RPMI7951 (cell line): ENCODE data around the gene G0S2. TPM values are rescaled to one million over a fixed set of nuclear protein-coding genes. Genes with fewer than 3 reads are reported as not detected.
A peak's percentile ranks its signal among the peaks of the same experiment; 100 is the strongest.

ENCODE experiments used
- DNase-seq: peaks from one replicate; pipeline ENCODE4 v3.0.0-alpha.2; 2012; ENCODE audit warnings: low read depth
- total RNA-seq: library from RNA; depleted of rRNA; stranded (reverse); fragments of >200 nt; shearing (Covaris generic); gene quantifications from 2 replicates; pipeline ENCODE4 v1.2.3, GENCODE V29; 2014

Gene G0S2
- total RNA-seq, 1 experiment from 2014 or later = 20.9 TPM

- no peak for DNase-seq
These were observed 26.9 kb upstream of the G0S2 start for GRCh38 chr1:209648346-209648745.

DNA sequence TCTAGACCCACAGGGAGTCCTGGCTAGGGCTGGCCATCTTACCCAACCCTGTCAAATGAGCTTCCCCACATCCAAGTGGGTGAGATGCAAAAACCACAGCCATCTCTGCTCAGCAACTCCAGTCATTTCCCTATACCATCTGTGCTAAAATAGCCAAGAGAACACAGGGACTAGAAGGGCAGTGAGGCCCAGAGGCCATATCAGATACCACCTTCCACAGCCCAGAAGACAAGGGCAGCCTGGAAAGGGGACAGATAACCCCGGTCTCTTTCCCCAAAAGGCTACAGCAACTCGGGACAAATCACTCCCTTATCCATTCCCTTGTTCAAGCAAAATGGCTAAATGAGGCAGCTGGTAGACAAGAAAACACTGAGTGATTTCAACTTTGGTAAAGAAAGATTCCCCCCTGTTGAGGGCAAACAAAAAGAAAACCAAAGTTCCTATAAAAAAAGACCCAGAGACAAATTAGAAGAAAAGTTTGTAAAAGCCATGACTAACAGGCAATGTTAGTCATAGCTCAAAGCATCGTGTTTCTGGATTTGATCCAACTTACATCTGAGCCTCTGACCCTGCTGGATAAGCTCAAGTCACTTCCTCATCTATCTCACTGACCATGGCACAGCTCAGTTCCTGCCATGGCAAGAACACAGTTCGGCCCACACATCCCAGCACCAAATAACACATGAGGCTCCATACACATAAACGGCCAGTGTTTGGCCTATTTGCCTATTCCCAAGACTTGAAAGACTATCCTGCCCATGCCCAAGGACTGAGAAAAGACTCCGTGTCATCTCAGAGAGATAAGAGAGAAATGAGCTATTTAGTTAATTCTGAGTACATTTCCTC lies 26.1 kb upstream of the G0S2 start:
- peak; percentile 96 for DNase-seq

DNA sequence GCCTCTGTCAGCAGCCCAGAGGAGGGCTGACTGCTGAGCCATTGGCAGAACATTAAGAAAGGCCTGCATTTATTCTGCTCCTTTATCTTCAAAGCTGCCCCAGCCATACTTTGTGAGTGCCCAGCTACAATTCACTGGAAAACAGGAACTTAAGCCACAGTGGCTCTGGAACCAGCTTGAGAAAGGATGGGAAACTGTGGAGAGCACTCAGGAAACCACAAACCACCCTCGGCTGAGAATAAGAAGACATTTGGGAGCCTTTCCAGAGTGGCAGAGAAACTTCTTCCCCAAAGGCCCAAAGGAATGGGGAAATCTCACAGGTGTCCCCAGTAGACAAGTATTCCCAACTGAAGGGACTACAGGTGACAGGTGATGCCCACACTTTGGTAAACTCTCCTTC lies 24.8 kb upstream of the G0S2 start:
- peak; percentile 77 for DNase-seq

DNA sequence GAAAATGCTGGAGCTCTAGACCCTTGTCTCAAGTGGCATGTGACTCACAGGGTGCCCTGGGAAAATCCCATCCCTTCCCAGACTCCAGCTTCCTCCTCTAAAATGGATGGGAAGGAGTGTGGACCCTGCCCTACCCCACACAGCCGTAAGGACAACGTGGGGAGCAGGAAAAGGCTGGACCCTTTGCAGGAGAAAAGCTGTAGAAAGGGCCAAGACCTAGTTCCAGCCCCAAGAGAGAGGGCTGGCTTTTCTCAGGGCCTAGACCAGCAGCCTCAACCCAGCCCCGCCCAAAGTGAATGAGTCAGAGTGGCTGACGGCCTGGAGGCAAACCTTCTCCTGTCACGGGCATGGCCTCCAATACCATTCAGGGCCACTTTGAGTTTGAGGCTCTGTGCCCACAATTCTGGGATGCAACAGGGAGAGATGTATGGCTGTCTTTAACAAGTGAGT lies 24.0 kb upstream of the G0S2 start:
- DNase-seq = peak; percentile 92

DNA sequence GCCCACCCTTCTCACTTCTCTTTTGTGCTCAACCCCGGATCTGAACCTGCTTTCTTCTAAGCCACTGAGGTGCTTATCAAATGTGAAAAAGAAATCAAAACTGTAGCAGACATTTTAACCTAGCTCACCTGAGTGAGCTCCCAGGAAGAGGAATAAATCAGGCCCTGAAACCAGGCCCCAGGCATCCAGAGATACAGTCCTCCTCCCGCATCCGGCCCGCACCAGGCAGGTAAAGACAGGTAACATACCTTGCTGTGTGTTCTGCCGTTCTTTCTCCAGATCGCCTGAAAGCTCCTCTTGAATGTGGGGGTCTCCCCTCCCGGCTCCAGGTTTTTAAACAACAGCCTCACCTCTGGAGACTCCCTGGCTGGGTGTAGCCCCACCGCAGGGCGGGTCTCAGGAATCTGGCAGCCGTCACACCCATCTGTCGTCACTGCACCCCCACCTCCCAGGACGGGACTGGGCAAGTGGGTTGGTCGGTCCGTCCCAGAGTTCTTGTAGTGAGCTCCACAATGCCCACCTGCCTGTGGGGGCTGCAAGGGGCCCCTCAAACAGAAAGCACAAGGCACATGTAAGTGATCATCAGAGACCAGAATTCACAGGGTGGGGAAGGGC lies 23.0 kb upstream of the G0S2 start, which contains the start of gene LAMB3:
LAMB3 (minus strand) TSS at position 305 of the 615 bp plus-strand sequence. CDS start 1,481 bp downstream, outside the sequence.
- no peak for DNase-seq

- peak; percentile 91 for DNase-seq
These were observed 22.3 kb upstream of the G0S2 start for GRCh38 chr1:209652873-209653401.

DNA sequence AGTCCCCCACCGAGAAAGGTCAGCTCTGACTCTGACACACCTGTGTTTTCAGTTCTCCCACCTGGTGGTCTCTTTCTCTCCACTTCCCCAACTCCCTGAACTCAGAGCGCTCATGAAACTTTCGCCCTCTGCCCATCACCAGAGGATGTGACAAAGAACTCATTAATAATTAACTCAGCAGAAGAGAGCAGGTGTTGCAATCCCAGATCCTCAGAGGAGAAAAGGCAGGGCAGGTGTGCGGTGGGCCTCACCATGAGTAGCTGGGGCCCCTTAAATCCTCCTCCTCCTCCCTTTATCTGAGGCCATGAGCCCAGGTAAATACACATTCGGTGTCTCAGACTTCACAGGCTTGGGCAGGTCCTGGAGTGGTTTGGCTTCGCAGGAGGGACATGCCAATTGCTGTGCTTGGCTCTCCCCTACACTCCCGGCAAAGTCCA lies 21.3 kb upstream of the G0S2 start:
- DNase-seq = no peak

DNA sequence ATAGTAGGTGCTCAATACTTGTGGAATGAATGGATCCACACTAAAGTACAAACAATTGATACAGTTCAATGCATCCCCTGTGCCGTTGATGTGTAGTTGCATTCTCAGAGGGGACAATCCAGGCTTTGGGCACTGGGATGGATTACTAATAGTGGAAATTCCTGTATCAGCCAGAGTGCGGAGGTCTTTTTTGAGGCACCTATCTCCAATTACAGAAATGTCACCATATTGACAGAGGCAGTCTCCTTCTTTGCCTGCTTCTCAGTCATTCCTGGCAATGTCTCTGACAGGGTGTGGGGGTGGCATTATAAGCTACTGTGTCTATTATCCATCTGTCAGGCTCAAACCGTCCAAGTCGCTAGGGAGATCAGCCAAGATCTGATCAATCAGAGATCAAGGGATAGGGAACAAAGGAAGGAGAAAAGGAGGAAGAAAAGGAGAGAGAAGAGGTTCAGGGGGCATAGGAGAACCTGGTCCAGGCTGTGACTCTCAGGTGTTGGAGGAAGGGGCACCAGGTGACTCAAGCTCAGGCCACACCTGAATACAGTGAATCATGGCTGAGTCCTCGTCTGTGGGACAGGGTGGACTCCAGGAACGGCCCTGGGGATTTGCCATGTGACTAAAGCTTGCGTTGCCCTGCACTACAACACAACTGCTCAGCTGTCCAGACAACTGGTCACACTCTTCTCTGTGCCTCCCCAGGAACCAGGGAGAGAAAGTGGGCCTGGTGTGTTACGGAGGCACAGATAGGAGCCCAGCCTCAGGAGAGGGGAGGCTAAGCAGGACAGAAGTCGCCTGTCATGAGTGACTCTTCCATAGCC lies 19.6 kb upstream of the G0S2 start:
- no peak for DNase-seq

- peak; percentile 64 for DNase-seq
These were observed 17.9 kb upstream of the G0S2 start for GRCh38 chr1:209657140-209657879.

DNA sequence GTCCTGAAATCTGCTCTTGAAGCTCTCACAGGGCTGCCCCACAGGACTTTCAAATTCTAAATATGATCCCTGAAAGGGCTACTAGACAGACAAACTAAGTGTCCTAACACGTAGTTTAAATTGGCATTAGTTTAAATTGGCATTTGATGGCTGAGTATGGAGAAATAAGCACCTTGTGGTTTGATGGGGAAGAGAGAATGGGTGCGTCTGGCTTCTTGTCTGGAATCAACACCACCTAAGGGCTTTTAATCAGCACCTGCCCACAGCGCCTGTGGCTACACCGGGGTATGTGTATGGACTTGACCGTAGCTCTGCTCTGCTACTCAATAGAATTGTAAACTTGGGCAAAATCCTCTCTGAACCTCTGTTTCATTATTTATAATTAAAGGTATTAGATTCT lies 17.3 kb upstream of the G0S2 start:
- no peak for DNase-seq

- DNase-seq = peak; percentile 63
These were observed 15.3 kb upstream of the G0S2 start for GRCh38 chr1:209659909-209660308.

GRCh38 chr1:209661071-209661470 lies 14.1 kb upstream of the G0S2 start:
- DNase-seq = no peak

- DNase-seq = peak; percentile 26
These were observed 12.3 kb upstream of the G0S2 start for GRCh38 chr1:209662879-209663327.

GRCh38 chr1:209667103-209667502 lies 8.1 kb upstream of the G0S2 start:
- no peak for DNase-seq

- DNase-seq = no peak
These were observed 7.5 kb upstream of the G0S2 start for GRCh38 chr1:209667708-209668107.

GRCh38 chr1:209670441-209671082 lies 4.7 kb upstream of the G0S2 start:
- no peak for DNase-seq

DNA sequence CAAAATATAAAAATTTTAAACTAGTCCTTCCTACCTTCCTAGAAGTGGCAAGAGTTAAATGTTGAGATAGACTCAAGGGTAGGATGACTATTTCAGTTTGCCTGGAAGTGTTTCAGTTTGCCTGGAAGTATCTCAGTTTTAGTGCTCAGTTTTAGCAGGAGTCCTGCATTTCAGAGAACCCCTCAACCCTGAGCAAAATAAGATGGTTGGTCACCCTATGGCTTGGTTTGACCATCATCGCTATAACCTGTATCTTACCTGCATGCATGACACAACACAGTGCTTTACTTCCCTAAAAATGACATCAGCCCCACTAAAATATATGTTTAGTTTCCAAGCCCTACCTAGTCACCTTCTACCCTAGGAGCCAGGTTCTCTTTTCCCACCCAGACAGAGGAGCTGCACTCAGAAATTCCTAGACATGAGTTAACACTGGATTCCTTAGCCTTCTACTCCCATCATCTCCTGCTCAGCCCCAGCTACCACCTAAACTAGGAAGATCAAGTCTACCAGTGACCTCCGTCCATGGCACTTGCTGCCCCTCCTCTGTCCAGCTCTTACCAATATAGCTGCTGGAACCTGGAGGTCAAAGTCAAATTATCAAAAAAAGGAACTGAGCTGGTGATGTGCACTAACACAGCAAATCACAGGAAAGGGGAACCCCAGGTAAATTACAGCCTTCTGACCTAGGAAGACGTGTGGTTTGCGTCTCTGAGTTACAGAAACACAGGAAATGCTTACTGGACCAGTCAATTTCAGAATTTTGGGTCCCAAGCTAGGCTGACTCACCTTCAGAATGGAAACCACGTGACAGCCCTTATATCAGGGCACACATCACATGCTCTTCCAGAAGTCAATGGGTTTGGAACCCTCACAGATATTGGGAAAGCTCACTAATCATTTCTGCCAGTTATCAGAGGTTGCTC lies 2.2 kb upstream of the G0S2 start:
- DNase-seq = no peak

DNA sequence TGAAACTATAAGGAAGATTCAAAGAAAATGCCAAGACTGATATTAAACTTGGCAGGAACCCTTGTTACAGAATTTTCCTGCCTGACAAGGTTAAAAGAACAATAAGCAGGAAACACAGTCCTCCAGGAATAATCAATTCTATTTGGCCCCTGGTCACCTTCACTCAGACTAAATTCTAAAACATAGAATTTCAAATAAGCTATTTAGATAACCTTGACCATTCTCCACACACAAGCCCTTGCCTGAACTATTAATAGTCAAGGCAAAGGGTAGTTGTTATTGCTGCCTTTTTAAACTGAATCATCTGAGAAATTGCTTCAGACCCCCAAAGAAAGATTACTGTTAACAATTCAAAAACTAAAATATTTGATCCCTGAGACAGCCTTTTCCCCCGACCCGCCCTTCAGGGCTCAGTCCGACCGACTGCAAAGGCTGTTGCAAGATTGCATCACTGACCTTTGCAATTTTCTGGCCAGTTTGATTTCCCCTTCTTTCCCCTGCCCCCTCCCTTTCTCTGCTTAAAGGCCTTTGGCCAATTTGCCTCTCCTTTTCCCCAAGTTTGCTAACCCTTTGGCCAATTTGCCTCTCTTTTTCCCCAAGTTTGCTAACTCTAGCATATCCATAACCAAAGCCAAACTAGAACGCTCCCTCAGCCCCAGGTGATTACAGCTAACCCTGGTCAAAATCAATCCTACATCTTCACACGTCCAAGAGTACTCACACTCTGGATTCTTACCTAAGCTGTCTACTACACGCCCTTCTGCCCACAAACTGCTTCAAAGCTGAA lies 1.4 kb upstream of the G0S2 start:
- no peak for DNase-seq
